Gastroesophageal sphincter (tissue), 3 donors: ENCODE measurements around the gene FLOT1.

ENCODE experiments used
- EP300 ChIP-seq: sonication (generic); formaldehyde crosslinking; IDR thresholded peaks from one replicate; pipeline ENCODE4 v1.6.1; 2017; ENCODE audit warnings: antibody characterized with exemption, mild to moderate bottlenecking
- POLR2A ChIP-seq, 2 donors: fragments of 450-650 bp; IDR thresholded peaks; one replicate each; pipeline ENCODE4 v1.6.1; 2017; ENCODE audit warnings: antibody characterized with exemption in 2 of 2, mild to moderate bottlenecking in 2 of 2, moderate library complexity in 1 of 2
- POLR2AphosphoS5 ChIP-seq: sonication (generic); formaldehyde crosslinking; IDR thresholded peaks from one replicate; pipeline ENCODE4 v1.6.1; 2017; ENCODE audit warnings: antibody characterized with exemption
- TF ChIP-seq, protein P1 (sequence below), 4 experiments: fragments of 200-600 bp in 2 of 4; fragments of 450-650 bp in 2 of 4; sonication (generic) in 1 of 4; IDR thresholded peaks; one replicate each; pipeline ENCODE4 v1.5.1; 2017 to 2019; ENCODE audit warnings: antibody characterized with exemption in 4 of 4, mild to moderate bottlenecking in 2 of 4, moderate library complexity in 2 of 4

DNA sequence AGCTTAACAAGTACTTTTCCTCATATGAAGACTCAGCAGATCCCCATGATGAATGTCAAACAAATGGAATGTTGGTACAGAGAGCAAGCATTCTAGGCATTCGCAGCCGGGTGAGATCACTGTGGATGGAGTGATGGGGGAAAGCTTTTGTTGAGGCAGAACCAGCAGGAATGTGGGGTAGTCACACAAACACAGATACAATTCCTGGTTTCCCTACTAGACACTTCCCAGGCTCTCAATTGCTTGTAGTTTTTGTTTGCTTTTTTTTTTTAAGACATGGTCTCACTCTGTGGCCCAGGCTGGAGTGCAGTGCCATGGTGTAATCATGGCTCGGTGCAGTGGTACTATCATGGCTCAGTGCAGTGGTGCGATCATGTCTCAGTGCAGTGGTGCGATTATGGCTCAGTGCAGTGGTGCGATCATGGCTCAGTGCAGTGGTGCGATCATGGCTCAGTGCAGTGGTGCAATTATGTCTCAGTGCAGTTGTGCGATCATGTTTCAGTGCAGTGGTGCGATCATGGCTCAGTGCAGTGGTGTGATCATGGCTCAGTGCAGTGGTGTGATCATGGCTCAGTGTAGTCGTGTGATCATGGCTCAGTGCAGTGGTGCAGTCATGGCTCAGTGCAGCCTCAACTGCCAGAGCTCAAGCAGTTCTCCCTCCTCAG lies 17.2 kb upstream of the FLOT1 start:
- TF ChIP-seq, protein P1, sequence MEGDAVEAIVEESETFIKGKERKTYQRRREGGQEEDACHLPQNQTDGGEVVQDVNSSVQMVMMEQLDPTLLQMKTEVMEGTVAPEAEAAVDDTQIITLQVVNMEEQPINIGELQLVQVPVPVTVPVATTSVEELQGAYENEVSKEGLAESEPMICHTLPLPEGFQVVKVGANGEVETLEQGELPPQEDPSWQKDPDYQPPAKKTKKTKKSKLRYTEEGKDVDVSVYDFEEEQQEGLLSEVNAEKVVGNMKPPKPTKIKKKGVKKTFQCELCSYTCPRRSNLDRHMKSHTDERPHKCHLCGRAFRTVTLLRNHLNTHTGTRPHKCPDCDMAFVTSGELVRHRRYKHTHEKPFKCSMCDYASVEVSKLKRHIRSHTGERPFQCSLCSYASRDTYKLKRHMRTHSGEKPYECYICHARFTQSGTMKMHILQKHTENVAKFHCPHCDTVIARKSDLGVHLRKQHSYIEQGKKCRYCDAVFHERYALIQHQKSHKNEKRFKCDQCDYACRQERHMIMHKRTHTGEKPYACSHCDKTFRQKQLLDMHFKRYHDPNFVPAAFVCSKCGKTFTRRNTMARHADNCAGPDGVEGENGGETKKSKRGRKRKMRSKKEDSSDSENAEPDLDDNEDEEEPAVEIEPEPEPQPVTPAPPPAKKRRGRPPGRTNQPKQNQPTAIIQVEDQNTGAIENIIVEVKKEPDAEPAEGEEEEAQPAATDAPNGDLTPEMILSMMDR (IDR thresholded peaks at IDR 0.05): no peak
- no peak for TF ChIP-seq POLR2A (IDR thresholded peaks at IDR 0.05)
- TF ChIP-seq EP300: no peak
- TF ChIP-seq POLR2AphosphoS5: peak; percentile 34
